Spleen (tissue), 7 donors: Measurements from ENCODE around the gene MARK2.

Experiments
- CTCF ChIP-seq, 11 experiments: fragments of 200-600 bp in 7 of 11; fragments of 450-650 bp in 4 of 11; sonication (generic) in 4 of 11; IDR thresholded peaks in 8 of 11; conservative IDR thresholded peaks in 3 of 11; 1 replicate in 7 of 11; 2 replicates in 4 of 11; pipeline versions ENCODE4 v1.4.0 to v1.8.0; 2016 to 2021; ENCODE audit warnings: antibody characterized with exemption in 11 of 11, inconsistent platforms in 4 of 11, mild to moderate bottlenecking in 1 of 11
- POLR2A ChIP-seq, 3 donors: fragments of 450-650 bp; IDR thresholded peaks; one replicate each; pipeline ENCODE4 v1.5.1; 2017; ENCODE audit warnings: antibody characterized with exemption in 3 of 3, mild to moderate bottlenecking in 1 of 3
- donor health status: DM: no; HTN: no; CAD: no; lungs with moderate emphysema.
- donor health status: DM: no; HTN: no; CAD: no.
- donor health status: DM: no; HTN: no; CAD: no.

- no peak for TF ChIP-seq POLR2A (IDR thresholded peaks at IDR 0.05)
- no peak for TF ChIP-seq CTCF (IDR thresholded peaks at IDR 0.05 in 8 of 11, conservative IDR thresholded peaks at IDR 0.05 in 3 of 11)
Measured at GRCh38 chr11:63817758-63818498, 21.0 kb upstream of the MARK2 start.
